ENCODE data around the gene FAM114A1.

DNA sequence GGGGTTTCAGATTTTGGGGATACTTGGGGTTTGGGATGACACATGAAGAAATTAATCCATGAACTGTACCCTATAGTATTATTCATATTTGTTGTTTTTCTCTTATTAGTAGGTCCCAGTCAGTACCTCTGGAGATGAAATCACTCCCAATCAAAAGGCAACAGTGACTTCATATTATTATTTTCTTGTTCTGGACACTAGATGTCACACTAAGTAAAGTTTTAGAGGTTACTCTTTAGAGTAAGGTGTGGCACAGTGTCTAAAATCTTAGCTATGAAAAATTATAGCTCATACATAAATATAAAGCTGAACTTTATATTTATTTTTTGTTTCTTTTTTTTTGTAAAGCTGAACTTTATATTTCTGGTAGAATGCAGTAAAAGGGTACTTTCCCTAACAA, 35.1 kb downstream of the FAM114A1 start:
- no peak for TF ChIP-seq EZH2 (IDR thresholded peaks at IDR 0.05)
- TF ChIP-seq, protein P1, sequence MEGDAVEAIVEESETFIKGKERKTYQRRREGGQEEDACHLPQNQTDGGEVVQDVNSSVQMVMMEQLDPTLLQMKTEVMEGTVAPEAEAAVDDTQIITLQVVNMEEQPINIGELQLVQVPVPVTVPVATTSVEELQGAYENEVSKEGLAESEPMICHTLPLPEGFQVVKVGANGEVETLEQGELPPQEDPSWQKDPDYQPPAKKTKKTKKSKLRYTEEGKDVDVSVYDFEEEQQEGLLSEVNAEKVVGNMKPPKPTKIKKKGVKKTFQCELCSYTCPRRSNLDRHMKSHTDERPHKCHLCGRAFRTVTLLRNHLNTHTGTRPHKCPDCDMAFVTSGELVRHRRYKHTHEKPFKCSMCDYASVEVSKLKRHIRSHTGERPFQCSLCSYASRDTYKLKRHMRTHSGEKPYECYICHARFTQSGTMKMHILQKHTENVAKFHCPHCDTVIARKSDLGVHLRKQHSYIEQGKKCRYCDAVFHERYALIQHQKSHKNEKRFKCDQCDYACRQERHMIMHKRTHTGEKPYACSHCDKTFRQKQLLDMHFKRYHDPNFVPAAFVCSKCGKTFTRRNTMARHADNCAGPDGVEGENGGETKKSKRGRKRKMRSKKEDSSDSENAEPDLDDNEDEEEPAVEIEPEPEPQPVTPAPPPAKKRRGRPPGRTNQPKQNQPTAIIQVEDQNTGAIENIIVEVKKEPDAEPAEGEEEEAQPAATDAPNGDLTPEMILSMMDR (IDR thresholded peaks at IDR 0.05): peak; percentile 63

All from neural progenitor cell (in vitro differentiated cells).